Measurements from ENCODE around the gene YPEL5.

YPEL5 gene

DNA sequence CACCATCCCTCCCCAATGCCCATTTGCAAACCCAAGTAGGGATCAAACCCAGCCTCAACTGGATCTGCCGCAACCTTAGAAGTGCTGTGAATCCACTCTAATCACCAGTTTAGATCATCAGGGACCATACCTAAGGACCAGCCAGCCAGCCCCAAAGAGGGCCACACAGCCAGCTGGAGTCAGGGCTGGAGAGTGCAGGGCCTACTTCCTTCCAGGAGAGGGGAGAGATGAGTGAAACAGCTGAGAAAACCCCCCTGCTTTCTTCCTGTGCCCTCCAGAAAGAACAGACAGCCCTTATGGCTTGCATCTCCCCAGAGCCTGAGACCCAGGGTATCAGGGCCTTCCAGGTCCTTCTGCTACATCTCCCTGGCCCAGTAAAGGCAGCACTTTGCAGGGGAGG lies 25.8 kb downstream of the YPEL5 start:
- DNase-seq = no peak

DNA sequence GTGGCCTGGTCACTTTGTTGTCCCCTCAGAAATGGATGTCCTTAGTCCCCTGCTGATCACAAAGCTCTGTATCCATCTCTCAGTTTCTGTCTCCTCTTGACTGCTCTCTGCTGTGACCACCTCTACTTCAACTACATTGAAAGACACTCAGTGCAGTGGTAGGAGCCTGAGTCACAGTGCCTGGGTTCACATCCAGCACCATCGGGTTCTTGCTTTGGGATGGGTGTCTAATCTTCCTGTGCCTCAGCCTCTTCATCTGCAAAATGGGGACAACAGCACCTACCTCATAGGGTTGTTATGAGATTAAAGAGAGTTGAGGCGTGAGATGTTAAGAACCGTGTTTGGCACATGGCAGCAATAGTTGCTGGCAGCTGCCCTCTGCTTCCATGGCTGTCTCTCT lies 30.6 kb downstream of the YPEL5 start:
- no peak for DNase-seq

DNA sequence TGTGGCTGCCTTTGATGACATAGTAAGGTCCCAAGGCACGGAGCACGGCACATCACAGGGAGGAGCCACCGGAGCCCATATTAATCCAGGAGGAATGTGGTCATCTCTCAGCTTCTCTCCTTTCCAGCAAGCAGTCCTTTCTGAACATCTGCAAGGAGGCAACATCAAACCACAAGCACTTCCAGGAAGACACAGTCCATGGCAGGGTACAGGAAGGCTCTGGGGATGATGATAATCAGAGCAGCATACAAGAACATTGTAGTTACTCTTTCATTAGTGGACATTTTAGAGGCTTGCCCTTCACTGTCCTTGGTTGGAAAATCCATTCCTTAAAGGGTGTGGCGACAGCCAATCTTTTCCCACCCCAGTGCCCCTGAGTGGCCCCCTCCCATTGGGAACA lies 31.1 kb downstream of the YPEL5 start:
- DNase-seq = no peak

DNA sequence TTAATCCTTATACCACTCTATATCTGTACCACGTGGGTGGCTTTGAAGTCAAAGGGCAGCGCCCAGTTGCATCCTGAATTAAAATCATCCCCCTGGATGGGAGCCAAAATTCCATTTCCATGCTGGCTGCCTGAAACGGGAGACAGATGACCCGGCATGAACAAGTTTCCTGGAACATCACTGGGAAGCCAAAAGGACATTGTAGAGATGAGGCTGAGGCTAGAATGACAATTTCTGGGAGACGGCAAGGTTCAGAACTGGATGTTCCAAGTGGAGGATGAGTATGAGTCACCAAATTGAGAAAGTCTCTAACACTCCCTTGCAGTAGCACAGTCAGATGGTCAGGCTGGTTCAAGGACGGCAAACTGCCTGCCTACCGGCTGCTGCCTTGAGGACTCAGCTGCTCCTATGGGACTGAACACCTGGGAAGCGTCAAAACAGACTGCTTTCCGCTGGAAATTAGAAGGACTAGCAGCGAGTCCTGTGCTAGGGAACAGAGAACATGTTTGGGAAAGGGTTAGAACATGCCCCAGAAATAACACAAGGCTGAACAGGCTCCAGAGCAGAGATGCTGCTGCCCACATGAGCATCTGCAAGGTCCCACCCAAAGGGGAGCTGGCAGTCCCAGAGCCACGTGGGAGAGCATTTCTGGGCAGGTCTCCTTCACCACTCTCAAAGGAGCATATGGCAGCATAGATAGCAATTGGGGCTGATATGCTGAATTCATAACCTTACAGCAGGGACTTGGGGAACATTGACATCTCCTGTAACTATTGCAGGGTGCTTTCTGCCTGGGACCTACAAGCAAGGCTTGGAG lies 32.0 kb downstream of the YPEL5 start:
- DNase-seq = no peak

DNA sequence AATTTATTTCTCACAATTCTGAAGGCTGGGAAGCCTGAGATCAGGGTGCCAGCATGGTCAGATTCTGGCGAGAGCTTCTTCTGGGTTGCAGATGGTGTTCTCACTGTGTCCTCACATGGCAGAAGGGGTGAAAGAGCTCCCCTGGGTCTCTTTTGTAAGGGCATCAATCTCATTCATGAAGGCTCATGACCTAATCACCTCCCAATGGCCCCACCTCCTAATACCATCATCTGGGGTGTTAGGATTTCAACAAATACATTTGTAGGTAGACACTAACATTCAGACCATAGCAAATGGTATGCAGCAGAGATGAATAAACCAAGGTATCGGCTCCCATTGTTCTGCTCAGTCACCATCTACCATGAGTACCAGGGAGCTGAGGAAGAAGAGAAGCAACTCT lies 32.7 kb downstream of the YPEL5 start:
- no peak for DNase-seq

DNA sequence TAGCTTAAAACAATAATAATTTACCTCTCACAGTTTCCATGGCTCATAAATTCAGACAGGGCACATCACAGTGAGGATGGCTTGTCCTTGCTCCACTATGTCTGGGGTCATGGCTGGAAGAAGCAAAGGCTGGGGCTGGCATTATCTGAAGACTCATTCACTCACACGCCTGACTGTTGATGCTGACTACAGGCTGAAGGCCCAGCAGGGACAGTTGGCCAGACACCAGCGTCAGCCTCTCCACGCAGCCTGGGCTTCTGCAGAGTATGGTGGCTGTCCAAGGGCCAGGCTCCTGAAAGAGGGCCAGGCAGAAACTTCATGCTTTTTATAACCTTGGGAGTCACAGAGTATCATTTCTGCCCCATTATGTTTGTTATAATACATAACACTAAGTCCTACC lies 33.4 kb downstream of the YPEL5 start:
- no peak for DNase-seq

DNA sequence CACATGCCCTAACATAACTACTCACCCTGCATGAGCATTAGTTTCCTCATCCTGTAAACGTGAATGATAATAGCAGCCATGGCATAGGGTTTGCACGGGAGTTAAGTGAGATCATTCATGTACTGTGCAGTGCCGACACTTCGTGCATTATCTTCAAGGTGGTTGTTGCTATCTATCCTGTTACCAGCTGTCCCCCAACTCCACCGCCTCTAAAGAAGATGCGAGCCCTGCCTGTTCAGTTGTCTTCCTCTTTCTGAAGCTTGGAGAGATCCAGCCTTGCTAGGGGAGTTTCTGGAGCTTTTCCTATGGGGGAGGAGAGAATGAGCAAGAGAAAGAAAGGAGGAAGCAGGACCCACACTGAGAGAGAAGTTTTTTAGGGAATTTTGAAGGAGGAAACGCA lies 34.4 kb downstream of the YPEL5 start:
- DNase-seq = no peak

DNA sequence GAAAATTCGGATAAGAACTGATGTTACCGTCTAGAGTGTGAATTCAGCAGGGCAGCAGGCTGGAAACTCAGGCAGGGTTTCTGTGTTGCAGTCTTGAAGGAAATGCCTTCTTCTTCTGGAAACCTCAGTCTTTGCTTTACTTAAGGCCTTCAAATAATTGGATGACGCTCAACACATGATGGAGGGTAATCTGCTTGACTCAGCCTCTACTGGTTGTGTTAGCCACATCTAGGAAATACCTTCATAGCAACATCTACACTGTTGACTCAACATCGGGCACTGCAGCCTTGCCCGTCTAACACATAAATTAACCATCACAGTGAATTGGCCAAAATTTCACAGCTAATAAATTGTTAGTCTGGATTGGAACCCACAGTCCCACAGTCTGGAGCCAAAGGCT lies 37.2 kb downstream of the YPEL5 start:
- DNase-seq = no peak

DNA sequence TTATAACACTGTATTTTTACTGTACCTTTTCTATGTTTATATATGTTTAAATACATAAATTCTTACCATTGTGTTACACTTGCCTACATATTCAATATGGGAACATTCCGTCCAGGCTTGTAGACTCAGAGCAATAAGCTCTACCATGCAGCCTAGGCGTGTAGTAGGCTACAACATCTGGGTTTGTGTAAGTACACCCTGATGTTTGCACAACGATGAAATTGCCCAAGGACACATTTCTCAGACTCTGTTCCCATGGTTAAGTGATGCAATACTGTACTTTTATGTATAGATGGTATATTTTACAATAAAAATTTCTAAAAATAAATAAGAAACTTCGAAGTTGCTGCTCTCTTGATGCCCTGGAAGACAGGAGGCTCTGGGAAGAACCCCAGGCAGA lies 38.4 kb downstream of the YPEL5 start:
- DNase-seq = no peak

DNA sequence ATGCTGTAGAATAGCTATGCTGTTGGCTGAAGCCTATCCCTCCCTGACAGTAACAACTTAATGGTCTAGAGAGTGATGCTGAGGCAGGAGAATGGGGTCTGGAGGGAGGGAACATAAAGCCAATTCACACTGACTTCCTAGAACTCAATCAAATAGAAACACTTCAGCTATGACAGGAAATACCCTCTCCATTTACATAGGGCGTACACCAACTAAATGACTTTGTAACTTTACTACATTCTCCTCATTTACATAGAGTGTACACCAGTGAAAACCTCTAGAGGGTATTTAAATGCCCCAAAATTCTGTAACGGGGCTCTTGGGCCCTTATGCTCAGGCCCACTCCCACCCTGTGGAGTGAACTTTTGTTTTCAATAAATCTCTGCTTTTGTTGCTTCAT lies 41.5 kb downstream of the YPEL5 start:
- DNase-seq = no peak

DNA sequence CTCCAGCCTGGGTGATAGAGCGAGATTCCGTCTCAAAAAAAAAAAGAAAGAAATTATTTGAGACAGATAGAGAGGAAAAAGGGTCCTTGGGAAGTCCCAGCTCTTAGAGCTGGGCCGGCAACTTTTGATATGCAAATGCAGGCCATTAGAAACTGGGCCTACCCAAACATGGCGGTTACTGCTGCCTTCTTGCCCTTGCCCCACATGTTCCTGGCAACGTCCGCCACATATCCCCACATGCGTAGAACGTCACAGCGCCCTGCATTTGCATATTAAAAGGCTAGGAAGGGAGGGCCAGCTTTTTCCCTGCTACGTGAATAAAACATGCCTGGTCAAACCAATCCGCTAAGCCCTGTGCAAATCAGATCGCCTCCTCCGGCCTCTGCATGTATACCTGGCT lies 43.8 kb downstream of the YPEL5 start:
- DNase-seq = no peak

DNA sequence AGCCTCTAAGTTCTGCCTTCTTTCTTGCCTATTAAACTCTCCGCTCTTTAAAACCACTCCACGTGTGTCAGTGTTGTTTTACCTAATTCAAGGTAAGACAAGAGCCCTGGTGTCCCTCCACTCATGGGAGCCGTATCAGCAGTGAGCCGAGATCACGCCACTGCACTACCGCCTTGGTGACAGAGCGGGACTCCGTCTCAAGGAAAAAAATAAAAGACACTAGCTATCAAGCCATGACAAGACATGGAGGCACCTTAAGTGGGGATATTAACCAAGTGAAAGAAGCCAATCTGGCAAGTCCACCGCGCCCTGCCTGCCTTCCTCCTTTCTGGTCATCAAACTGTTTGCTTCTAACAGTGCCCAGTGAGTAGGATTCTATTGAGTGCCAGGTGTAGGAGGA lies 44.3 kb downstream of the YPEL5 start:
- no peak for DNase-seq

DNA sequence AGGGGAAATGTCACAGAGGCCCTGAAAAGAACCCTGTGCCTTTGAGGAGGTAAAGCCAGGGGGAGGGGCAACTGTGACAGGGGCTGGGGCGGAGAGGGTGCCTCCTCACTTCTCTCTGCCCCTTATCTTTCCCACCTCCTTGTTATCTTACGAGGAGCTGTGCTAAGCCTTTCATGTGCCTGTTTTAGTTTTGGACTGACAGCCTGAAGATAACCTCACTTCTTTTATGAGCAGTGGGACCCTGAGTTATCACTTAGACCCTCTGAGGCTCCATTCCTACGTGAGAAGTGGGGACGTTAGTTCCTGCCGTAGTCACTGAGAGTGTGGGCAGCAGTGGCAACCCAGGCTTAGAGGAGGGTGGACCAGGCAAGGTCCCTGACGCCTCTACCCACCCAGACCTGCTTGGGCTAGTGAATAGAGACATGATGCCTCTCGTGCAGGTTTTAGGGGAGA lies 45.0 kb downstream of the YPEL5 start:
- no peak for DNase-seq

DNA sequence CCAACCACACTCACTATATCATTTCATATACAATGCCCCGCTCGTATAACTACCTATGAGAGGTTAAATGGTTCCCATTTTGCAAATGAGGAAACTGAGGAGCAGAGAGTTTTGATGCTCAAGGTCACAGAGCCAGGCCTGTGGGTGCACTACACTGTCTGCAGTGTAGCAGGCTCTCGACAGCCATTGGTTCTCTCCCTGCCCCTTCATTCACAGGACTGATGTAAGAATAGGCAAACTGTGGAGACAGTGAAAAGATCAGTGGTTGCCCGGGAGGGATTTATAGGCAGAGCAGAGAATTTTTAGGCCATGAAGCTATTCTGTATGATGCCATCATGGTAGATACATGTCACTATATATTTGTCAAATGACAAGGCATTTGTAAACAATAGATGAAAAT lies 45.5 kb downstream of the YPEL5 start:
- DNase-seq = no peak

DNA sequence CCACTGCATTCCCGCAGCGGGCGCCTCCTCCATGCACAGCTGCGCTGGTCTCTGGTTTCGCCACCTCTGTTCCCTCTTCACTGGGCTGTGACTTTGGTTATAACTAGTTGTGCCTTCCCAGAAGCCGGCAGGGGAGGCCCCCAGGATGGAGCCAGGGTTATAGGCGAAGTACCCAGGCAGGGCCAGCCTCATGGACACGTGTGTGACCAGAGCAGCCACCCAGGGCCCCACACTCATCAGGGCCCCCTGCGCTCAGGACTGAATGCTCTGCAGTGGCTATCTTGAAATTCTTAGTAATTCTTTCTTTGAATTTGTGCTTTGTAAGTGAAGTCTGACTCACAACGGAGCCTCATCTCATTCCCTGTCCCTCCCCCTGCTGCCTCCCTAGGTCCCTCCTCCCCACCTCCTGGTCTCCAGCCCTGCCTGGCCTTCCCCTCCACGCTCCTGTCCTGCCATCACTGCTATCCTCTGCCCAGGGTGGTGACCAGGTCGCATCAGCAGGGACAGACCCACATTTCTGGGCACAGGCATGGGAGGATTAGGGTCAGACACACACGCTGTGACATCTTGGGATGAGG lies 46.4 kb downstream of the YPEL5 start:
- no peak for DNase-seq

DNA sequence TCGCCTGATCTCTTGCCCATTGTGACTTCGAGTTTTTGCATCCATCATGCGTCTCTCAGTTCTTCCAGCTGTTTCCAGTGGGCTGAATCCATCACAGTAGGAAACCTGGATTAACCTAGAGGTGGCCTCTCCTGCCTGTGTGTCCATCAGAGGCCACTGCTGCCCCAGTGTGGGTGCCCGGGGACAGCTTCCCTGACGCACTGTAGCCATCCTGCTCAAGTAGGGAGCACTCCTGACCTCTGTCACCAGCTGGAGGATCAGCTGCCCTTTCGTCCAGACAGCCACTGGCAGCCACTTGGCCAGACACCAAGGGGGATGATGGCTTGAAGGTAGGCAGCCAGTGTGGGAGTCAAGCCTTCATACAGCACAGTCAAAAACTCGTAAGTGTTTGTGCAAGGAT lies 47.6 kb downstream of the YPEL5 start:
- no peak for DNase-seq

DNA sequence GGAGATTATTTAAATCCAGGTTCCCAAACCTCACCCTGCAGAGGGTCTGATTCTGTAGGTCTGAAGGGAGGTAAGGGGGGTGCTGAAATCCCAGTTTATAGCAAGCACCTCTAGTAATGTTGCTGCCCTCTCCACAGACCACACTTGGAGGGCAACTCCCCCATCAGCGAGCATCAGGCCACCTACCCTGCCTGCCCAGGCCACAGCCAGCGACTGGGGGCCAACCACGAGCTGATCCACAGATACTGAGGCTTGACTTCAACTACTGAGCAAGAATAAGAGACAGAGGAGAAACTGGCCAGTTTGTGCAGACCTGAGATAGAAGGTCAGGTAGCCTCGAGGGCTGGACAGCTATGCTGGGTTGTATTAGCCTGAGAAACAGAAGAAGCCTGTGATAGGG lies 48.2 kb downstream of the YPEL5 start:
- no peak for DNase-seq

DNA sequence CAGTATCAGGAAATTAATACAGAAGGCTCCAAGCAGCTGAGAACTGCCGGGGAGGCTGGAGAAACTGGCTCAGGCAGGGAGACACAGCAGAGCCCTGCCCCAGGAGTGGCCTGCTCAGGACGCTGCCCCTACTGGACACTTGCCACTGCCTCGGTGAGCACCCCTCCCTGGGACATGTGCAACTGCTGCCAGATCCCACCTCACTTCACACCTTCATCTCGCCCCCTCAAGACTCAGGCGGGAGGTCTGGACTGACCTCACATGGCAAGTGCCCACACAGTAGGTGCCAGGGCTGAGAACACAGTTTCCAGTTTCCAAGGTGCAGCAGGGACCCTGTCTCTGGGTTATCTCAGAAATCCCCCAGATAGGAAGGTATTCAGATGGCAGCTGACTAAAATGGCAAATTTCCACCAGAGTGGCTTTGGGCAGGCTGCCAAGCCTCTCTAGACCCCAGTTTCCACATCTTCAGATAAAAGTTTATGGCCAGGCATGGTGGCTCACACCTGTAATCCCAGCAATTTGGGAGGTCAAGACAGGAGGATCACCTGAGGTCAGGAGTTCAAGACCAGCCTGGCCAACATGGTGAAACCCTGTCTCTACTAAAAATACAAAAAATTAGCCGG lies 50.9 kb downstream of the YPEL5 start:
- no peak for DNase-seq

DNA sequence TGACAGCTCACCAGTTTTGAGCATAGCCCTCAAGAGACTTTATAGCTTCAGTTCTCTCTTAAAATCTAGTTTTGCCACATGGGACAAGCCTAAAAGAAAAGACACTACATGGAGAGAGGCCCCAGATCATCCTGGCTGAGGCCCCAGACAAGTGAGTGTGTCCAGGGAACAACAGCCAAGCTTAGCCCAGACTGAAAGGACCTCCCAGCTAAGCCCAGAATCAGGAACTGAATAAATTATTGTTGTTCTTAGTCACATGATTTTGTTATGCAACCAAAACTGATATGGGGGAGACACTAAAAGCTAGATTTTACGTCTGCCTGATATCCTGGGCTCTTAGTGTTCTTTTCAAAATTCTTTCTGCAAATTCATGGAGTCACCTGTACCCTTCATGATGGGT lies 55.2 kb downstream of the YPEL5 start:
- DNase-seq = no peak

DNA sequence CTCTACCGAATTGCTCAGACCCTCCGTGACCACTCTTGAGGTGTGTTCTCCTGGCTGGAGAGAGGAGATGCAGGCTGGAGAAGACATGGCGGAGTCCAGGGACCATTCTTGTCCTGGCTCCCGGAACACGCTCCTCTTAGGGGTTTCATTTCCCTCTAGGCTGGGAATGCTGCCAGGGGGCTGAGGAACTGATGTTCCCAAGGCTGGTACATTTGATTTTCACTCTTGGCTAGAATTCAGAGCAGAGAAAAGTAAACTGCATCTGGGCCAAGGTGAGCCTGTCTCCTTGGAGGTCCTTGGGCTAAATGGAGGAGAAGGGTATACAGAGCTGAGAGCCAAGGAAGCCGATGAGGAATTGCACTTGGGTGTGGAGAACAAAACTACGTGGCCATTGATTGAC lies 56.3 kb downstream of the YPEL5 start:
- no peak for DNase-seq

DNA sequence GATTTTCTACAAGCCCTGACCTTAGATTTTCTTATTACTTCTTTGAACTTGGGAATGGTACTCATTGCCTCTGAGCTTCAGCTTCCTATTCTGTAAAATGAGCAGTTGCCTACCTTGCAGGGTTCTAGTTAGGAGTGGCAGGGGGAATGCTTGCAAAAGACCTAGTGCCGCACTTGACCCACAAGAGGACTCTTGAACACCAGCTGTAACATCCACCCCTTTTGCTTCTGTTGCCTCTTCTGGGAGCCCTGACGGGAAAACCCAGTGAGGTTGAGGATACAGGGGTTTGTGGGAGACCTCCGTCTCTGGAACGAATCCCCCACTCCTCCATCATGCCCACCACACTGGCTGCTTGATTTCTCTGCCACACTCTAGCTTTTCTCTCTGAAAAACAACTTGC lies 57.5 kb downstream of the YPEL5 start:
- DNase-seq = no peak

DNA sequence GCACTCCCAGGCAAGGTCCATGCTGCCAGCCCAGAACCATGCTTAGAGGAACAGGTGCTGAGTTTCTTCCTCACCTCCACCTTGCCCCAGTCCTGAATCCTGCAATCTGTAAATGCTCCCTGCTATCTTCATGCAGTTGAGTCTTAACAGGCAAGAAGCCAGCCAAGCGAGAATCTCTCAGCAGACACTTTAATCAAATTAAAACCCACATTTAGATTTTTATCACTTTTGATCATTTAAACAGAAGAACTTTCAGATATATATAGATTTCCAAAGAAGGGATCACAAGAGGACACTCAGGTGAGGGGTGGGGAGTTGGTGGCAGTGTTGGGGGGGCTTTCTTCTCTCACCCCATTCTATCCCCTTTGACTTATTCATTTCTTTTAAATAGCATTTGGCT lies 58.6 kb downstream of the YPEL5 start:
- DNase-seq = no peak

DNA sequence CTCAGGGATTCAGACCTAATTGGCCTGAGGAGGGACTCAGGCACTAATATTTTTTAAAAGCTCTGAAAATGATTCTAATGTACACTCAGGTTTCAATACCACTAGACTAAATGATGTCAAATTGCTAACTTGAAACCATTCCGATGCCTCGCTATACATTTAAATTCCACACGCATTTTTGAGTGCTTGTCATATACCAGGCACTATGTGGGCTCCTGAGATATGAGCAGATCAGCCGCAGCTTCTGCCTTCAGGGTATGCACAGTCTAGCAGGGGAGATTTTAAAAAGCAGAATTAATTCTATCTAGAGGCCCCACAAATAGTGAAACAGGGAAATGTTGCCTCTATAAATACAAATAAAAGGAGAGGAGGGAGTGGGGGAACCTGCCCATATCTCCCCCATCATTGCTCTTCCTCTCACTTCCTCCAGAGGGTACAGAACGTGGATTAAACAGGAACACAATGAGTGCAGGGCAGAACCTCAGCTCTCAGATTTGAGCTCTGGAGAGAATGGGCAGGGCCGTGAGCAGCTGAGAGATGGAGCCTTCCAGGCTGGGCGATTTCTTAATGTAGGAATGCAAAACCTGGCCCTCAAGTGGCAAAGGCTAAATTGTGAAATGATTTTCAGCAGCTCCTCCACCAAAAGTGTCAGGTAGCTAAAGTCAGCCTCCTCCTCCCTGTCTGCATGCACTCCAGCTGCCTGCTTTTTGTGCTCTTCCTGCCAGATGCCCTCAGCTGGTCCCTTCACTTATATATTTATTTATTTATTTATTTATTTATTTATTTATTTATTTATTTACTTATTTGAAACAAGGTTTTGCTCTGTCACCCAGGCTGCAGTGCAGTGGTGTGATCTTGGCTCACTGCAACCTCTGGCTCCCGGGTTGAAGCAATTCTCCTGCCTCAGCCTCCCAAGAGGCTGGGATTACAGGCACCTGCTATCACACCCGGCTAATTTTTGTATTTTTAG lies 59.9 kb downstream of the YPEL5 start:
- no peak for DNase-seq
